Progenitor cell of endocrine pancreas (in vitro differentiated cells): ENCODE data around the gene ADISSP. TPM values are rescaled to one million over a fixed set of nuclear protein-coding genes. Genes with fewer than 3 reads are reported as not detected.

Experiments
- DNase-seq: peaks from one replicate; pipeline ENCODE4 v3.0.0; 2021; ENCODE audit warnings: low spot score; ENCODE audit not compliant: unreplicated experiment
- H3K27ac Mint-ChIP-seq: 2 replicates; pipeline ENCODE4 v1.8.0; 2021; ENCODE audit warnings: mild to moderate bottlenecking, moderate library complexity, mixed read lengths
- H3K27me3 Mint-ChIP-seq: 2 replicates; pipeline ENCODE4 v1.8.0; 2021; ENCODE audit warnings: mixed read lengths
- H3K36me3 Mint-ChIP-seq: 2 replicates; pipeline ENCODE4 v1.8.0; 2022; ENCODE audit warnings: mixed read lengths; ENCODE audit not compliant: insufficient read depth
- H3K4me1 Mint-ChIP-seq: 2 replicates; pipeline ENCODE4 v1.8.0; 2021; ENCODE audit warnings: low read depth, mixed read lengths
- H3K4me3 Mint-ChIP-seq: 2 replicates; pipeline ENCODE4 v1.8.0; 2021; ENCODE audit warnings: low read depth, mild to moderate bottlenecking, moderate library complexity, mixed read lengths
- H3K9me3 Mint-ChIP-seq: 2 replicates; pipeline ENCODE4 v1.8.0; 2021; ENCODE audit warnings: low read depth, mixed read lengths
- CTCF ChIP-seq: fragments of 200-600 bp; sonication (generic); IDR thresholded peaks from one replicate; pipeline ENCODE4 v1.5.0; 2021; ENCODE audit warnings: antibody characterized with exemption, mild to moderate bottlenecking; ENCODE audit not compliant: unreplicated experiment
- total RNA-seq: library from RNA; stranded (reverse); gene quantifications from 2 replicates; pipeline ENCODE4 v1.2.1, GENCODE V29; 2021

Gene ADISSP
- total RNA-seq, 1 donor from 2014 or later = 18.9 TPM

DNA sequence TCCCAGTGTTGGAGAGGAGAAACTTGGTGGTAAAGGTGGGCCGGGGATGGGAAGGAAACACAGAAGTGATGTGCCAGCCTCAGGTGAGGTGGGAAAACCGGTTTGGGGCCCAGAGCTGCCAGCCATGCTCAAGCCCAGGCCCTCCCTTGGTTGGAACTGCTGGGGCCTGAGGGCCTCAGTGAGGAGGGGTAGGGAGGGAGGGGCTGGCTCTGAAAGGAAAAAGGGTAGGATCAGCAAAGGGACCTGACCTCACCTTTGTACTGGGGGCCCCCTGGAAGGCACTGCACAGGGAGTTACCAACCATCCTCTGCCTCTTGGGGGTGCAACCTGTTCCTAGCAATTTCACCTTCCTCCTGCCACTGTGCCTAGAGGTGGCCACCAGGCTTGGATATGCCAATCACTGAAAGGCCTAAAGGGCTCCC, 15.5 kb upstream of the ADISSP start:
- no peak for DNase-seq
- no peak for TF ChIP-seq CTCF
- H3K4me3 Mint-ChIP-seq = no peak overlapping the region
- peak overlapping the region; percentile 62 for H3K27ac Mint-ChIP-seq
- peaks cover 4% of the 10 kb centered on the region for H3K36me3 Mint-ChIP-seq
- peaks cover 22% of the 10 kb centered on the region for H3K4me1 Mint-ChIP-seq
- H3K27me3 Mint-ChIP-seq = peaks cover 13% of the 10 kb centered on the region
- no peaks in the 10 kb centered on the region for H3K9me3 Mint-ChIP-seq

DNA sequence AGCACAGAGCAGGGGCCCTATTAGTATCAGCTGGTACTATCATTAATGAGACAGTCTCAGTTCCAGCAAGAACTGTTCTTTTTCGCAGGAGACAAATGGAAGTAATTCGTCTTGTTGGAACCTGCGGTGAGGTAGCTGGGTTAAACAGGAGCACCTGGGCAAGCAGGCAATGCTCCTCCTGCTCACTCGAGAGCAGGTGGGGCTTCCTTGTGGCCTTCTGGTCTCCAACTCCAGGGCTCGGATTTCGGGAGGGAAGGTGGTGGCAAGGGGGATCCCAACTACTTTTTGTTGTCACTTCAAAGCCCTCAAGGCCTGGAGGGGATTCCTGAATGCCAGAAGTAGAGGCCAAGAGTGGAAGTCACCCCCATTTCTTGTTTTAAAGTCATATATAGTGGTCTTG, 15.0 kb upstream of the ADISSP start:
- Mint-ChIP-seq H3K36me3 (peaks cover 4% of the 10 kb centered on the region), H3K27ac (peak overlapping the region; percentile 62), H3K4me1 (peaks cover 22% of the 10 kb centered on the region), H3K9me3 (no peaks in the 10 kb centered on the region), H3K4me3 (no peak overlapping the region), H3K27me3 (peaks cover 13% of the 10 kb centered on the region)
- no peak for TF ChIP-seq CTCF
- DNase-seq = no peak

DNA sequence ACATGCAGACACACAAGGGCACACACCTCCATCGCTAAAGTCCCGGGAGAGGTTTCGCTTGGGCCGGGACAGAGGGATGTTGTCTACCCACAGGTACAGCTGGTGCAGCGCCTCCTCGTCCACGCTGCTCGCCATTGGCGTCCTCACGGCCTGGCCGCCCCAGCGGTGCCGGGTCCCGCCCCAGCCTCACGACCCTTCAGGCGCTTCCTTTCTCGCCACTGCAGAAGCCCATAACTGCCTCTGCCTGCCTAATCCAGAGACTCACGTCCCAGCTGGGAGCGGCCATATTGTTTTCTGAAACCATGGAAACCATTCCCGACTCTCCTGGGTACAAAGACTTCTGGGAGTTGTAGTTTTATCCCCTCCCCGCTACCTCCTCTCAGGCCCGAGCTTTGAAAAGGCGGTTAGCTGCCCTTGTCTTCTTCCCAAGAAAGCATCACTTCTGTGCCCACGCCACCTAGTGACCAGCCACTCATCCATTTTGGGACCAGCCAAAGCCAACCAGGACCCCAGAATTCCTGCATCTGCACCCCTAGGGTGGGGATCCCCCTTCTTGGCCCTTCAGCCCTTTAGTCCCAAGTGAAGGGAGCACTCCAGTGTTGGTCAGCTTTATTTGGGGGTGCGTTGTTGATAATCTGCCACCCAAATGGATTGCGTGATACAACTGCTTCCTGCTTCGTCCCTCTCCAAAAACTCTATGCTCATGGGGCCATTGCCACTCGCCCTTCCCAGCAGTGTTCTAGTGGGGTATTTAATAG, 13.8 kb upstream of the ADISSP start, which contains the start of gene SPEF1:
TSS of gene SPEF1 (minus strand) at position 296 of the 758 bp plus-strand sequence. CDS start at position 135, 161 bp downstream.
- H3K4me3 Mint-ChIP-seq = peak within 1 kb of the TSS; percentile 72
- peak within 1 kb of the TSS; percentile 26 for H3K27ac Mint-ChIP-seq
- DNase-seq = peak; percentile 44
- H3K9me3 Mint-ChIP-seq = no peaks in the 10 kb centered on the region
- no peak for TF ChIP-seq CTCF
- peaks cover 4% of the 10 kb centered on the region for H3K36me3 Mint-ChIP-seq
- H3K4me1 Mint-ChIP-seq = peaks cover 22% of the 10 kb centered on the region
- peaks cover 18% of the 10 kb centered on the region for H3K27me3 Mint-ChIP-seq

DNA sequence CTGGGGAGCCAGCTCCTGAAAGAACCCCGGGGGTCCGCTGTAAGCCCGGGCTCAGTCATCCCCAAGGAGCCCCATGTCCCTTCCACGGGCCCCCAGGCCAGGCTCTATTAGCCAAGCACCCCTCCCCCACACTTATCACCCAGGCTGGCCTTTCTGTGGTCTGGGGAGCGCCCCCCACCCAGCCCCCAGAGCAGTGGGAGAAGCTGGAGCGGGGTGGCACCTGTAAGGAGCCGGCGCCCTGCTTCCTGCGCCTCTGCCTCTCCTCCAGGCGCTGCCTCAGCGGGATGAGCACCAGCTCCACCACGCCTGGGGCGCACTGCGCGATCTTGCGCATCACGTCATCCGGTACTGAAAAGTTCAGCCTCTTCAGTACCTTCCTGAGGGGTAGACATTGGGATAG, 11.4 kb upstream of the ADISSP start:
- Mint-ChIP-seq H3K9me3 (no peaks in the 10 kb centered on the region), H3K36me3 (peaks cover 1% of the 10 kb centered on the region), H3K4me1 (peaks cover 19% of the 10 kb centered on the region), H3K4me3 (no peak overlapping the region), H3K27ac (no peak overlapping the region), H3K27me3 (peaks cover 32% of the 10 kb centered on the region)
- no peak for DNase-seq
- no peak for TF ChIP-seq CTCF

- Mint-ChIP-seq H3K4me3 (peak overlapping the region; percentile 63), H3K27ac (no peak overlapping the region), H3K9me3 (no peaks in the 10 kb centered on the region), H3K27me3 (peaks cover 35% of the 10 kb centered on the region), H3K36me3 (no peaks in the 10 kb centered on the region), H3K4me1 (peaks cover 14% of the 10 kb centered on the region)
- peak; percentile 64 for DNase-seq
- no peak for TF ChIP-seq CTCF
Observed at GRCh38 chr20:3777716-3778629, 10.4 kb upstream of the ADISSP start.
